Stimulated activated CD8-positive, alpha-beta memory T cell treated with anti-CD3 and anti-CD28 coated beads, Interleukin-15, amount 100 ng/mL, for 48 hours (primary cell): ENCODE measurements around the gene BTG1.

Experiments used
- DNase-seq, 2 donors: peaks; one replicate each; pipeline ENCODE4 v3.0.0-alpha.2; 2020; ENCODE audit warnings: low read depth in 2 of 2

Gene BTG1

GRCh38 chr12:92133795-92134637 lies 11.6 kb downstream of the BTG1 start:
- no peak for DNase-seq

GRCh38 chr12:92133171-92133570 lies 12.5 kb downstream of the BTG1 start:
- no peak for DNase-seq

DNA sequence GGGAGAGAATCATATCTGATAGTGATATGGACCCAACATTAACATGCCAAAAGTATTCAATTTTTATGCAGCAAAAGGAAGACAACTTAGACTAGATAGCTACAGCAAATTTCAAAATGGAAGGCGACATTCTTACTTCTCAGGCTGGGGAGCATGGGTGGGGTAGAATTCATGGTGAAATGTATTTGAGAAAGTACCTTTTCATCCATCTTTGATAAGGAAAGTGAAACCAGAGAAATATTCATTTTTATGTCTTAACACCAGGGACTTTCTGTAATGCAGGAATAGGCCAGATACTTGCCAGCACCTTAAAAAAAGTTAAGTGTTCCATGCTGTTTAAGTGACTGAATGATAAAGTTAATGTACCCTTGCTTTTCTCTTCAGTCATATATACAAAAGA lies 13.4 kb downstream of the BTG1 start:
- DNase-seq: no peak

- no peak for DNase-seq
Observed at GRCh38 chr12:92130999-92131398, 14.6 kb downstream of the BTG1 start.

- DNase-seq: no peak
Observed at GRCh38 chr12:92129609-92130008, 16.0 kb downstream of the BTG1 start.

DNA sequence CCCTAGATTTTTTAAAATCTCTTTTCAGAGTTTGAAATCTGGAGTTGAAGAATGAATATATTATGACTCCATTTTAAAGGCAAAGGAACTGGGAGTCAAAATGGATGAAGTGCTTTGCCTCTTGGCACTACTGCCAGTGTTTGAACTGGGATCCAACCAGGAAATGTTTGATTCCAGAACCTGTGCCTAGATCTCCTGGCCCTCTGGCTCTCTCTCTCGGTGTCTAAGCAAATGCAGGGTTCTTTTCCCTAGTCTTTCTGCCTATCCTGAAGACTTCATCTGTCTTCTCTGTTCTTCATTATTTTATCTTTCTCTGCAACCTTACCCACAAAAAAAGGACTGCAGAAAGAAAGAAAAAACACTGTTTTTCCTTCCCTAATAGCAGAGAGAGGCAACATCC lies 17.0 kb downstream of the BTG1 start:
- DNase-seq: no peak

- DNase-seq: no peak
Observed at GRCh38 chr12:92124689-92125029, 21.0 kb downstream of the BTG1 start.

GRCh38 chr12:92123780-92124688 lies 21.6 kb downstream of the BTG1 start:
- no peak for DNase-seq

GRCh38 chr12:92122941-92123779 lies 22.5 kb downstream of the BTG1 start:
- DNase-seq: no peak

DNA sequence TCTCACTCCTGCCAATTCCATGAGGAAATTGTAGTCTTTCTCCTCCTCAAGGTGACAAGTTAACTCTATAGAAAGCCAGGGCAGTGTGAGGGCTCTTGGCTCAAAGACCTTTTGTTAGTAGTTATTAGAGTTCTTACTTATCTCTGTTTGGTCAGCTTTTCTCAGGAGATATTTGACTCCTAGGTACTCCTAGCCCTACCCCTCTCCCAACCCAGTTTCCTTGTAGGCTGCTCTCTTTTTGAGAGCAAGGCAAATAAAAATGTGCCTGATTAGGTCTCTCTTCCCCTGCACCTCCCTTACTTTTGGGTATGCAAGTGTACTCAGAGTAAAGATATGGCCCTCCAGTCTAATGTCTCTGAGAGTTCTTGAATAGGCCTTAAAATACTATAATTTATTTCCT lies 23.8 kb downstream of the BTG1 start:
- DNase-seq: no peak

DNA sequence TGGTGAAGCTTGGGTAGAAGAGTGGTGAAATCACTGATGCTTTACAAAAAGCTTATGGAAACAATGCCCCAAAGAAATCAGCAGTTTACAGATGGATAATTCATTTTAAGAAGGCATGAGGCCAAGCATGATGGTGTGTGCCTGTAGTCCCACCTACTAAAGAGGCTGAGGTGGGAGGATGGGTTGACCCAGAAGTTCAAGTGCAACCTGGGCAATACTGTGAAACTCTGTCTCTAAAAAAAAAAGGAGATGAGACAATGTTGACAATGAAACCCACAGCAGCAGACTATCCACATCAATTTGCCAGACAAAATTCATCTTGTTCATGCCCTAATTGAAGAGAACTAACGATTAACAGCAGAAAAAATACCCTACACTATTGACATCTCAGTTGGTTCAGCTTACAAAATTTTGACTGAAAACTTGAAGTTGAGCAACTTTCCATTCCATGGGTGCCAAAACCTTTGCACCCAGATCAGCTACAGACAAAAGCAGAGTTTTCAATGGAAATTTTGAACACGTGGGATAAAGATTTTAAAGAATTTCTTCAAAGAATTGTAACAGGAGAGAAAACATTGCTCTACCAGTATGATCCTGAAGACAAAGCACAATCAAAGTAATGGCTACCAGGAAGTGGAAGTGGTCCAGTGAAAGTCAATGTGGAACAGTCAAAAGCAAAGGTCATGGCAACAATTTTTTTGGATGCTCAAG lies 26.7 kb downstream of the BTG1 start:
- no peak for DNase-seq

DNA sequence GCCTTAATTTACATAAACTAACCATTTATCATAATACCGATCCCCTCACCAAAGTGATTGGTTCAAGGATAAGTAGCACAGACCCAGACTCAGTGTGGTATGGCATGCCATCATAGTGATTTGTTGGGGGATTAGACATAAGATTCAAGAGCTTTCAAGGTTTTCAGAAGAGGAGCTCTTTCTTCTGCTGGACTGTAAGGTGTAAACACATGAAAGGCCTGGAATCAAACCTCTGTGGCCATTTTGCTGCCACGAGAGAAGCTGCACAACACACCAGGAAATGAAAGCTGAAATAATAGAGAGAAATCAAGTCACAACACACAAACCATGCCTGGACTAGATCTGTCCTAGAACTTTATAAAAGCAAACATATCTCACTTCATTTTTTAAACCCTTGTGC lies 30.8 kb downstream of the BTG1 start:
- no peak for DNase-seq

- no peak for DNase-seq
Observed at GRCh38 chr12:92111256-92111655, 34.4 kb downstream of the BTG1 start.

DNA sequence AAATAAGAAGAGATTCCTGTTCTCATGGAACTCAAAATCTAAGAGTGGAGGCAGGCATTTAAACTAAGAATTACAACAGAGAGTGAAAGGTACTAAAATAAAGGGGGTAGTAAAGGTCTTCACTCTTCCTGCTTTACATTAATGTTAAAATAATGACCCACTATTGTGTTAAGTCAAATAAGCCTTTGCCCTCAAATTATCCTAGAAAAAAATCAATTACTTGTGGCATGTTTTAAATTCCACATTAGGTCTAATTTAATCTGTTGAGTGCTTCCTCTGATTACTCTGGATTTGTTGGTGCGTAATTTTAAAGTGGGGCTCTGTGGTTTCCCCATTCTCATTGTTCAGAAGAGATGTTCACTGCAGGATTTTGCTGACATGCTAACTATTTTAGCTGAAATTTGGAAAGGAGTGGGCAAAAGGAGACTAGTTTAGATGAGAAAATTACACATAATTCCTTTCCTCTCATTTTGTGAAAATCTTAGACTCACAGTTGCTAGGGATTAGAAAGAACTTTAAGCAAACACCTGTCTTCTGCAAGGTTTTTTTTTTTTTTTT lies 35.5 kb downstream of the BTG1 start:
- DNase-seq: no peak

GRCh38 chr12:92109613-92110012 lies 36.0 kb downstream of the BTG1 start:
- DNase-seq: no peak

GRCh38 chr12:92108651-92109050 lies 37.0 kb downstream of the BTG1 start:
- no peak for DNase-seq

DNA sequence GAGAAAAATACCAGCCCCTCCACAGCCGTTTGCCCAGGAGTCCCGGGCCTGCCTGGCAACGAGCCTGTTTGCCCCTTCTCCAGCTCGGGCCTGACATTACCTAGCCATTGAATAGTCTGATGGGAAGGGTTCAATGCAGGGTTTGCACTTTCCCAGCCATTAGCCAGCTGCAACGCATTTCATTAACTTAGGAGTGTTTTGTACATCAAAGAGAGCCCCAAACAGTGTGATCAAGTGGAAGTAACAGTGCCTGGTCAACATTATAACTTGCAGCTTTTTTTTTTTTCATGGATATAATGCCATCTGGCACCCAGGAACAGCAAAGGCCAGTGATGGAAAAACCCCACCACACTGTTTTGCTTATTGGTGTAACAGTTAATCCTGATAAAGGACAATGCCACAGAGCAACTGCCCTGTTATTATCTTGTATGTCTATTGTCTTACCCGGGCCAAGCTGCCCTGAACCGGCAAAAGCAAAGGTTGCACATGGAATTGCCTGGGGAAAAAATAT lies 38.0 kb downstream of the BTG1 start:
- no peak for DNase-seq

- DNase-seq: no peak
Observed at GRCh38 chr12:92107094-92107493, 38.6 kb downstream of the BTG1 start.

GRCh38 chr12:92105676-92106075 lies 40.0 kb downstream of the BTG1 start:
- DNase-seq: no peak

GRCh38 chr12:92105110-92105509 lies 40.5 kb downstream of the BTG1 start:
- DNase-seq: no peak

- DNase-seq: no peak
Observed at GRCh38 chr12:92102606-92103005, 43.0 kb downstream of the BTG1 start.
